ENCODE measurements around the gene NAP1L1.

- TF ChIP-seq CTCF (IDR thresholded peaks at IDR 0.05) (no peak), EZH2 (IDR thresholded peaks at IDR 0.05) (no peak), EZH2phosphoT487 (IDR thresholded peaks at IDR 0.05) (no peak)
These were observed 40.0 kb upstream of the NAP1L1 start for GRCh38 chr12:76124456-76124855.
